Gastrocnemius medialis (tissue), 4 donors: Measurements from ENCODE around the gene FANCE. TPM values are rescaled to one million over a fixed set of nuclear protein-coding genes. Genes with fewer than 3 reads are reported as not detected.

Source experiments
- ATAC-seq, 2 donors: fragments of 150-250 bp; one replicate each; pipeline ENCODE4 v1.9.1; 2016
- DNase-seq, 2 donors: peaks; one replicate each; pipeline ENCODE4 v3.0.0-alpha.2; 2019
- H3K27ac ChIP-seq, 4 donors: fragments of 200-600 bp; sonication (generic); 1 replicate in 1 of 4; 2 replicates in 3 of 4; pipeline ENCODE4 v1.5.1; 2016 to 2018; ENCODE audit warnings: mild to moderate bottlenecking in 2 of 4, moderate library complexity in 1 of 4
- H3K27me3 ChIP-seq, 3 donors: fragments of 200-600 bp; sonication (generic) in 2 of 3; 1 replicate in 1 of 3; 2 replicates in 2 of 3; pipeline versions ENCODE4 v1.5.1 to v1.6.0; 2016 to 2019; ENCODE audit warnings: mild to moderate bottlenecking in 1 of 3, moderate library complexity in 1 of 3
- H3K36me3 ChIP-seq, 2 donors: fragments of 200-600 bp; sonication (generic) in 1 of 2; one replicate each; pipeline ENCODE4 v1.5.1; 2017 to 2018
- H3K4me1 ChIP-seq, 2 donors: fragments of 200-600 bp; sonication (generic) in 1 of 2; one replicate each; pipeline ENCODE4 v1.5.1; 2016 to 2017; ENCODE audit warnings: mild to moderate bottlenecking in 2 of 2
- H3K4me3 ChIP-seq, 4 donors: fragments of 200-600 bp; sonication (generic) in 3 of 4; 1 replicate in 1 of 4; 2 replicates in 3 of 4; pipeline ENCODE4 v1.5.1; 2016 to 2019; ENCODE audit warnings: mild to moderate bottlenecking in 2 of 4
- H3K9me3 ChIP-seq, 3 donors: fragments of 200-600 bp; sonication (generic) in 2 of 3; 1 replicate in 1 of 3; 2 replicates in 2 of 3; pipeline ENCODE4 v1.5.1; 2016 to 2019
- POLR2A ChIP-seq, 2 donors: fragments of 450-650 bp; IDR thresholded peaks; one replicate each; pipeline ENCODE4 v1.6.1; 2017; ENCODE audit warnings: antibody characterized with exemption in 2 of 2, mild to moderate bottlenecking in 2 of 2, moderate library complexity in 2 of 2
- in situ Hi-C, 4 donors: fragments of 200-750 bp; cut with MboI; loops; one replicate each; pipeline versions ENCODE4 v1.15.0 to v1.8.0; 2017; ENCODE audit warnings: low sequenced_read_pairs in 4 of 4
- intact Hi-C: fragments of 100-400 bp; cut with DNase I; formaldehyde crosslinking; loops from one replicate; pipeline ENCODE4 v1.15.1; 2023; ENCODE audit warnings: low total_unique reads
- total RNA-seq, 4 donors: library from RNA; depleted of rRNA; stranded (reverse); fragments of >200 nt; gene quantifications; one replicate each; pipeline versions ENCODE4 v1.1.0 to v1.2.3, GENCODE V29; 2016
- TF ChIP-seq, protein P1 (sequence below), 5 experiments: fragments of 450-650 bp in 3 of 5; fragments of 200-600 bp in 2 of 5; sonication (generic) in 2 of 5; IDR thresholded peaks in 4 of 5; conservative IDR thresholded peaks in 1 of 5; 1 replicate in 4 of 5; 2 replicates in 1 of 5; pipeline ENCODE4 v1.5.1; 2016 to 2019; ENCODE audit warnings: antibody characterized with exemption in 5 of 5, mild to moderate bottlenecking in 3 of 5, moderate library complexity in 3 of 5

Gene FANCE
- total RNA-seq, 4 donors from 2014 or later = 2.5 to 10.5 (median 5.9) TPM

DNA sequence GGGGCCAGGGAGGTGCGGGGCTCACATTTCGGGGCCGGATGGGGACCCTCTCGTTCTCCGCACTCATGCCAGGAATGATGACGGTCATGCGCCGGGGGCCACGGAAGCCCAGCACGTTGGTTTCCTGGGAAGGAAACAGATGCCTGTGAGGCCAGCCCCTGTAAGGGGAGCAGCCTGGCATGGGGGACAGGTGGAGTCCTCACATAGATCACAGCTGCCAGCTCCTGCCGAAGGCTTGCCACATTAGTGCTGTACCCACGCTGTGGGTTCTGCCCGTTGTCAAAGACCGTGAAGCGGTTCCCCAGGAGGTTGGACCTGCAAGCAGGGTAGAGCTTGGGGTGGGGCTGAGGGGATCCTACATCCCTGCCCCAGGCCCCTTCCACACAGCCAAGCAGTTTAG, 51.4 kb downstream of the FANCE start:
- no peaks in the 10 kb centered on the region for H3K27me3 ChIP-seq
- DNase-seq = no peak
- no peak for TF ChIP-seq POLR2A (IDR thresholded peaks at IDR 0.05)
- in situ Hi-C loops = no loop called here
- no peaks in the 10 kb centered on the region for H3K9me3 ChIP-seq
- H3K4me3 ChIP-seq = no peak overlapping the region
- ATAC-seq = no peak
- peaks cover 19% of the 10 kb centered on the region in 2 donors for H3K4me1 ChIP-seq
- H3K36me3 ChIP-seq = no peaks in the 10 kb centered on the region
- intact Hi-C loops = no loop called here
- no peak overlapping the region for H3K27ac ChIP-seq

DNA sequence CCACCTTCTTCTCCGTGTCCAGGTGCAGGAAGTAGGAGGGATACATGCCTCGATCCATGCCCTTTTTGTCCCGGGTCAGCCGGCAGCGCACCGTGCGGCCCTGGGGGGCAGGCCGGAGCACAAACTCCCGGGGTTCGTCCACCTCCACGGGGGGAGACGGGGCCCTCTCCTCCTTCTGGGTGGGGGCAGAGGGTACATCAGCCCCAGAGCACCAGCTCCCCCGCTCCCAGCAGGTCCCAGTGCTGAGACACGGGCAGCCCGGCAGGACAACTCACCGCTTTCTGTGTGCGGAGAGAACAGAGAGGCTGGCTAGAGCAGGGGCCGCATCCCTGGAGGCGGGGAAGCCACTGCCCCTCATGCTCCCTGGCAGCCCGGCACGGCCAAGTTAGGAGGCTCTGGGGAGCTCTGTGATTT, 53.9 kb downstream of the FANCE start:
- ATAC-seq = no peak
- H3K36me3 ChIP-seq = no peaks in the 10 kb centered on the region
- TF ChIP-seq, protein P1, sequence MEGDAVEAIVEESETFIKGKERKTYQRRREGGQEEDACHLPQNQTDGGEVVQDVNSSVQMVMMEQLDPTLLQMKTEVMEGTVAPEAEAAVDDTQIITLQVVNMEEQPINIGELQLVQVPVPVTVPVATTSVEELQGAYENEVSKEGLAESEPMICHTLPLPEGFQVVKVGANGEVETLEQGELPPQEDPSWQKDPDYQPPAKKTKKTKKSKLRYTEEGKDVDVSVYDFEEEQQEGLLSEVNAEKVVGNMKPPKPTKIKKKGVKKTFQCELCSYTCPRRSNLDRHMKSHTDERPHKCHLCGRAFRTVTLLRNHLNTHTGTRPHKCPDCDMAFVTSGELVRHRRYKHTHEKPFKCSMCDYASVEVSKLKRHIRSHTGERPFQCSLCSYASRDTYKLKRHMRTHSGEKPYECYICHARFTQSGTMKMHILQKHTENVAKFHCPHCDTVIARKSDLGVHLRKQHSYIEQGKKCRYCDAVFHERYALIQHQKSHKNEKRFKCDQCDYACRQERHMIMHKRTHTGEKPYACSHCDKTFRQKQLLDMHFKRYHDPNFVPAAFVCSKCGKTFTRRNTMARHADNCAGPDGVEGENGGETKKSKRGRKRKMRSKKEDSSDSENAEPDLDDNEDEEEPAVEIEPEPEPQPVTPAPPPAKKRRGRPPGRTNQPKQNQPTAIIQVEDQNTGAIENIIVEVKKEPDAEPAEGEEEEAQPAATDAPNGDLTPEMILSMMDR (IDR thresholded peaks at IDR 0.05 in 4 of 5, conservative IDR thresholded peaks at IDR 0.05 in 1 of 5) = no peak
- TF ChIP-seq POLR2A (IDR thresholded peaks at IDR 0.05) = no peak
- H3K27me3 ChIP-seq = no peaks in the 10 kb centered on the region
- H3K4me3 ChIP-seq = no peak overlapping the region
- peaks cover 9% of the 10 kb centered on the region in 2 donors for H3K4me1 ChIP-seq
- no peaks in the 10 kb centered on the region for H3K9me3 ChIP-seq
- in situ Hi-C loops (no loop called here), intact Hi-C loops (no loop called here)
- no peak for DNase-seq
- no peak overlapping the region for H3K27ac ChIP-seq

DNA sequence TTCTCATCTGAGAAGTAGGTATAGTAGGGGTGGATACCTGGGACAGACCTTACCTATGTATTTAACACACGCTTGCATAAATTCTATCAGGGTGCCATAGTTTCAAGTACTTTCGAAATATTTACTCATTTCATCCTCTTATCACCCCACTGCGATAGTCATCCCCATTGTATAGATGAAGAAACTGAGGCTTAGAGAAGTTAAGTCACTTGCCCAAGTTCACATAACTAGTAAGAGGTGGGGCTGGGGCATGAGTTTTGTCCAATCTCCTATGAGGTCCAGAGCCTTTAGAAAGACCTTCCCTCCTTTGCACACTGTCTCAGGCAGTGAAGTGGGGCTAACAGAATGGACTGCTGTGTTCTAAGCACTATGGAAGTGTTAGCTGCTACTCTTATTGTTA, 54.4 kb downstream of the FANCE start:
- Histone ChIP-seq H3K27ac (no peak overlapping the region), H3K27me3 (peaks cover 3 to 5% (median 4%) of the 10 kb centered on the region in 3 donors), H3K4me3 (no peak overlapping the region), H3K9me3 (no peaks in the 10 kb centered on the region), H3K4me1 (peaks cover 4 to 8% of the 10 kb centered on the region in 2 donors), H3K36me3 (no peaks in the 10 kb centered on the region)
- intact Hi-C loops = no loop called here
- ATAC-seq (no peak), DNase-seq (no peak)
- TF ChIP-seq, protein P1 (IDR thresholded peaks at IDR 0.05 in 4 of 5, conservative IDR thresholded peaks at IDR 0.05 in 1 of 5) = no peak
- TF ChIP-seq POLR2A (IDR thresholded peaks at IDR 0.05) = no peak
- in situ Hi-C loops = no loop called here

DNA sequence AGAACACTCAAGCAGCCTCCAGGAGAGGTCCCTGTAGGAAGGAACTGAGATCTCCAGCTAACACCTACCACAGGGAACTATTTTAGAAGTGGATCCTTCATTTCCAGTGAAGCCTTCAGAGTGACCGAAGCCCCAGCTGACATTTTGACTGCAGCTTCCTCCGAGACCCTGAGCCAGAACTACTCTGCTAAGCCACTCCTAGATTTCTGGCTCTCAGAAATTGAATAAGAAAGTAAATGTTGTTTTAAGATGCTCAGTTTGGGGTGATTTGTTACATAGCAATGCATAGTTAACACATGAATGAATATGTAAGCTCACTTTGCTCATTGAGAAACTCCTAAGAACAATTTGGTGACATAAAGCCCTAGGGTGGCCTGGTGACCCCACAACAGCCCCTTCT, 55.1 kb downstream of the FANCE start:
- no peak for DNase-seq
- H3K9me3 ChIP-seq = no peaks in the 10 kb centered on the region
- in situ Hi-C loops = no loop called here
- H3K4me1 ChIP-seq = peaks cover 4 to 14% of the 10 kb centered on the region in 2 donors
- H3K4me3 ChIP-seq = no peak overlapping the region
- no peak for TF ChIP-seq POLR2A (IDR thresholded peaks at IDR 0.05)
- TF ChIP-seq, protein P1 (IDR thresholded peaks at IDR 0.05 in 4 of 5, conservative IDR thresholded peaks at IDR 0.05 in 1 of 5) = no peak
- intact Hi-C loops = no loop called here
- ATAC-seq = no peak
- no peaks in the 10 kb centered on the region for H3K36me3 ChIP-seq
- H3K27ac ChIP-seq = no peak overlapping the region
- H3K27me3 ChIP-seq = peaks cover 6 to 11% (median 10%) of the 10 kb centered on the region in 3 donors

DNA sequence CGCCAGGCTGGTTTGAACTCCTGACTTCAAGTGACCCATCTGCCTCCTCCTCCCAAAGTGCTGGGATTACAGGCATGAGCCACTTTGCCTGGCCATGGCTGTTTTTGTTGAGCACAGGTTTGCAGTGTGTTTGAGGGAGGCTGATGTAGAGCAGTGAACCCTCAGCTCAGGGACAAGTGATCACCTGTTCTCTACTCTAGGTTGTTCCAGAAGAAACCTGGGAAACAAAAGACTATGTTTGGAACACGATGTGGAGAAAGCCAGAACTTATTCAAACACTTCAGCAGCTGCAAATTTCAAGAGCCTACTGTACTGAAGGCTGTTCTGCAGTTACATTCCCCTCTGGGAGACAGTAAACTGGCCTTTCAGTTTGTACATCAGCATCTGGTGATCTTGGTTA, 55.9 kb downstream of the FANCE start:
- DNase-seq (no peak), ATAC-seq (no peak)
- Histone ChIP-seq H3K36me3 (no peaks in the 10 kb centered on the region), H3K9me3 (no peaks in the 10 kb centered on the region), H3K4me1 (peaks cover 4 to 14% of the 10 kb centered on the region in 2 donors), H3K27me3 (peaks cover 6 to 11% (median 10%) of the 10 kb centered on the region in 3 donors), H3K4me3 (no peak overlapping the region), H3K27ac (no peak overlapping the region)
- intact Hi-C loops = no loop called here
- TF ChIP-seq POLR2A (IDR thresholded peaks at IDR 0.05) = no peak
- TF ChIP-seq, protein P1 (IDR thresholded peaks at IDR 0.05 in 4 of 5, conservative IDR thresholded peaks at IDR 0.05 in 1 of 5) = no peak
- in situ Hi-C loops = no loop called here
